ENCODE data around the gene STYXL1.
"Not testable (repeated sequence)": the region's sequence is repeated elsewhere in the genome, so short reads cannot be mapped to it uniquely, and the experiment has no call there.

The STYXL1 gene

DNA sequence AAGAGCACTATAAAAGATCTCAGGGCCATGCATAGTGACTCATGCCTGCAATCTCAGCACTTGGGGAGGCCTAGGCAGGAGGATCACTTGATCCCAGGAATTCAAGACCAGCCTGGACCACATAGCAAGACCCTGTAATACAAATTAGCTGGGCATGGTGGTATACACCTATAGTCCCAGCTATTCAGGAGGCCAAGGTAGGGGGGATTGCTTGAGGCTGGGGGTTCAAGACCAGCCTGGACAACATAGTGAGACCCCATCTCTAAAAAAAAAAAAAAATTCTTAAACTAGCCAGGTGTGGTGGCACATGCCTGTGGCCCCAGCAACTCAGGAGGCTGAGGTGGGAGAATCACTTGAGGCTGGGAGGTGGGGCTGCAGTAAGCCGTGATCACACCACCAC is 15.8 kb downstream of the STYXL1 start:
- Histone ChIP-seq H3K4me3 (ENCODE audit: low read depth in 1 of 2, low read length in 2 of 2) (no peak overlapping the region), H3K79me2 (ENCODE audit: insufficient read depth, low read length) (no peaks in the 10 kb centered on the region), H3K27ac (ENCODE audit: low read length) (no peak overlapping the region), H2AFZ (ENCODE audit: low read depth, low read length) (no peak overlapping the region), H3K9me3 (ENCODE audit: insufficient read depth, low read length, severe bottlenecking) (no peaks in the 10 kb centered on the region), H4K20me1 (ENCODE audit: insufficient read depth, low read length) (no peaks in the 10 kb centered on the region; the same call in none of the 2 replicates), H3K9ac (ENCODE audit: low read depth, low read length) (no peak overlapping the region), H3K36me3 (ENCODE audit: insufficient read depth, low read length) (no peaks in the 10 kb centered on the region), H3K4me1 (ENCODE audit: insufficient read depth, low read length) (no peaks in the 10 kb centered on the region), H3K4me2 (ENCODE audit: insufficient read depth, low read length) (no peak overlapping the region), H3K27me3 (ENCODE audit: insufficient read depth, low read length, poor library complexity) (no peaks in the 10 kb centered on the region)
- ATAC-seq (ENCODE audit: insufficient read depth, low read depth) (no peak), DNase-seq (no peak)
- no peak for TF ChIP-seq EZH2 (IDR thresholded peaks at IDR 0.05; ENCODE audit: borderline replicate concordance, low read depth, low read length, severe bottlenecking)
- TF ChIP-seq, protein P1, sequence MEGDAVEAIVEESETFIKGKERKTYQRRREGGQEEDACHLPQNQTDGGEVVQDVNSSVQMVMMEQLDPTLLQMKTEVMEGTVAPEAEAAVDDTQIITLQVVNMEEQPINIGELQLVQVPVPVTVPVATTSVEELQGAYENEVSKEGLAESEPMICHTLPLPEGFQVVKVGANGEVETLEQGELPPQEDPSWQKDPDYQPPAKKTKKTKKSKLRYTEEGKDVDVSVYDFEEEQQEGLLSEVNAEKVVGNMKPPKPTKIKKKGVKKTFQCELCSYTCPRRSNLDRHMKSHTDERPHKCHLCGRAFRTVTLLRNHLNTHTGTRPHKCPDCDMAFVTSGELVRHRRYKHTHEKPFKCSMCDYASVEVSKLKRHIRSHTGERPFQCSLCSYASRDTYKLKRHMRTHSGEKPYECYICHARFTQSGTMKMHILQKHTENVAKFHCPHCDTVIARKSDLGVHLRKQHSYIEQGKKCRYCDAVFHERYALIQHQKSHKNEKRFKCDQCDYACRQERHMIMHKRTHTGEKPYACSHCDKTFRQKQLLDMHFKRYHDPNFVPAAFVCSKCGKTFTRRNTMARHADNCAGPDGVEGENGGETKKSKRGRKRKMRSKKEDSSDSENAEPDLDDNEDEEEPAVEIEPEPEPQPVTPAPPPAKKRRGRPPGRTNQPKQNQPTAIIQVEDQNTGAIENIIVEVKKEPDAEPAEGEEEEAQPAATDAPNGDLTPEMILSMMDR (IDR thresholded peaks at IDR 0.05; ENCODE audit: borderline replicate concordance, extremely low read depth, low read length, poor library complexity, severe bottlenecking): no peak

DNA sequence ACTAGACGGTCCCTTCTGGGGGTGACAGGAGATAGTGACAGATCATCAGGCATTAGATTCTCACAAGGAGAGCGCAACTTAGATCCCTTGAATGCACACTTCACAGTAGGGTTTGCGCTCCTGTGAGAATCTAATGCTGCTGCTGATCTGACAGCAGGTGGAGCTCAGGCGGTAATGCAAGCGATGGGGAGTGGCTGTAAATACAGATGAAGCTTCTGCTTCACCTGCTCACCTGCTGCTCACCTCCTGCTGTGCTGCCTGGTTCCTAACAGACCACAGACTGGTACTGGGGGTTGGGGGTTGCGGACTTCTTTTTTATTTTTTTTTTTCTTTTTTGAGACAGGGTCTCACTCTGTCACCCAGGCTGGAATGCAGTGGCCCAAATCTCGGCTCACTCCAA is 18.1 kb downstream of the STYXL1 start:
- not testable (repeated sequence) for ATAC-seq (ENCODE audit: insufficient read depth, low read depth); H3K4me2 ChIP-seq (ENCODE audit: insufficient read depth, low read length); H2AFZ ChIP-seq (ENCODE audit: low read depth, low read length); H3K36me3 ChIP-seq (ENCODE audit: insufficient read depth, low read length); H3K27ac ChIP-seq (ENCODE audit: low read length); H3K9ac ChIP-seq (ENCODE audit: low read depth, low read length); H3K9me3 ChIP-seq (ENCODE audit: insufficient read depth, low read length, severe bottlenecking); H3K27me3 ChIP-seq (ENCODE audit: insufficient read depth, low read length, poor library complexity); H3K4me1 ChIP-seq (ENCODE audit: insufficient read depth, low read length); DNase-seq; H3K4me3 ChIP-seq (ENCODE audit: low read depth in 1 of 2, low read length in 2 of 2); H3K79me2 ChIP-seq (ENCODE audit: insufficient read depth, low read length); H4K20me1 ChIP-seq (ENCODE audit: insufficient read depth, low read length)

DNA sequence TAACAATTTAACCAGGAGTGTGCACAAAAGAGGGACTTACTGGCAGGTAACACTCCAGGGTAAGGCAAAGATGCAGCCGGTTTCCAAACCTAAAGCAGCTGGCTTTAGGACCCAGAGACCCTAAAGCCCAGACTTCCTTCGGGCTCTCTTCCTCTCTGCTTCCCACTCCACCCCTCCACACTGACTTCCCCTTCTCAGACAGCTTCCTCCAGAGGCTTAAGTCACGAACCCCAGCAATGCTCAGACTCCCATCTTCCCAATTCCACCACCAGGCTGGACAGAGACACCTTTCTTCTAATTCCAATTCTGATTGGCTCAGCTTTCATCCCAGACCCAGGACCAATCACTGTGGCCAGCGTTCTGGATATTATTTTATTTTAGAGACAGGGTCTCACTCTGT is 24.8 kb downstream of the STYXL1 start:
- H3K27ac ChIP-seq (ENCODE audit: low read length): no peak overlapping the region
- no peaks in the 10 kb centered on the region for H4K20me1 ChIP-seq (ENCODE audit: insufficient read depth, low read length)
- H3K27me3 ChIP-seq (ENCODE audit: insufficient read depth, low read length, poor library complexity): no peaks in the 10 kb centered on the region
- no peak overlapping the region for H2AFZ ChIP-seq (ENCODE audit: low read depth, low read length)
- TF ChIP-seq, protein P1 (IDR thresholded peaks at IDR 0.05; ENCODE audit: borderline replicate concordance, extremely low read depth, low read length, poor library complexity, severe bottlenecking): no peak
- TF ChIP-seq EZH2 (IDR thresholded peaks at IDR 0.05; ENCODE audit: borderline replicate concordance, low read depth, low read length, severe bottlenecking): no peak
- H3K9me3 ChIP-seq (ENCODE audit: insufficient read depth, low read length, severe bottlenecking): no peaks in the 10 kb centered on the region
- H3K4me1 ChIP-seq (ENCODE audit: insufficient read depth, low read length): 0 out of 2 replicates have a peak, but pooled peaks cover 3% of the 10 kb centered on the region
- H3K79me2 ChIP-seq (ENCODE audit: insufficient read depth, low read length): no peaks in the 10 kb centered on the region
- no peak for DNase-seq
- H3K4me3 ChIP-seq (ENCODE audit: low read depth in 1 of 2, low read length in 2 of 2): no peak overlapping the region
- no peak for ATAC-seq (ENCODE audit: insufficient read depth, low read depth)
- peaks cover 34% of the 10 kb centered on the region for H3K36me3 ChIP-seq (ENCODE audit: insufficient read depth, low read length)
- no peak overlapping the region for H3K4me2 ChIP-seq (ENCODE audit: insufficient read depth, low read length)
- H3K9ac ChIP-seq (ENCODE audit: low read depth, low read length): no peak overlapping the region

DNA sequence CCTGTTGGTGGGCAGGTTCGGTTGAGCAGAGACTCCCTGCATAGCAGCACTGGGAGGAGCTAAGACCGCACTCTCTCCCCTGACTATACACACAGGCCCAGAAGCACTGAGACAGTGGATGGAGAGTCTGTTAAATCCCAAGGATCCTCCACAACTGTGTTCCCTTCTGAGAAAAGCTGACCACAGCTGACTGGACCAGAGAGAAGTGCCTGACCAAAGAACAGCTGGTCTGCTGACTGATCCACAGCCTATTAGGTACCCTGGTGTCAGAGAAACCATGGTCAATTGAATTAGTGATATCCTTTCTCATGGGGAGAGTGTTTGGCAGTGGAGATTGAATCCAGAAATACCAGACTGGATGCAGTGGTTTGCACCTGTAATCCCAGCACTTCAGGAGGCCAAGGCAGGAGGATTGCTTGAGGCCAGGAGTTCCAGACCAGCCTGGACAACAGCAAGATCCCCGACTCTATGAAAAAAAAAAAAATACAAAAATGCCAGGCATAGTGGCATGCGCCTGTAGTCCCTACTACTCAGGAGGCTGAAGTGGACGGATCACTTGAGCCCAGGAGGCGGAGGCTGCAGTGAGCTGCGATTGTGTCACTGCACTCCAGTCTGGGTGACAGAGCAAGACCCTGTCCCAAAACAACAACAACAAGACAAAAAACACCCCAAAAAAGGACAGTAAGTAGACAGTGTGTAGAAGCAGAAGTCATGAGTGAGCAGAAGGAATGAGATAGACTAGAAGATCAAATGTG is 25.6 kb downstream of the STYXL1 start:
- Histone ChIP-seq H3K9ac (ENCODE audit: low read depth, low read length) (no peak overlapping the region), H3K9me3 (ENCODE audit: insufficient read depth, low read length, severe bottlenecking) (no peaks in the 10 kb centered on the region), H3K4me2 (ENCODE audit: insufficient read depth, low read length) (no peak overlapping the region), H3K4me3 (ENCODE audit: low read depth in 1 of 2, low read length in 2 of 2) (no peak overlapping the region), H4K20me1 (ENCODE audit: insufficient read depth, low read length) (no peaks in the 10 kb centered on the region), H3K4me1 (ENCODE audit: insufficient read depth, low read length) (0 out of 2 replicates have a peak, but pooled peaks cover 3% of the 10 kb centered on the region), H3K79me2 (ENCODE audit: insufficient read depth, low read length) (no peaks in the 10 kb centered on the region), H2AFZ (ENCODE audit: low read depth, low read length) (no peak overlapping the region), H3K27ac (ENCODE audit: low read length) (no peak overlapping the region), H3K27me3 (ENCODE audit: insufficient read depth, low read length, poor library complexity) (no peaks in the 10 kb centered on the region), H3K36me3 (ENCODE audit: insufficient read depth, low read length) (peaks cover 37% of the 10 kb centered on the region)
- TF ChIP-seq, protein P1 (IDR thresholded peaks at IDR 0.05; ENCODE audit: borderline replicate concordance, extremely low read depth, low read length, poor library complexity, severe bottlenecking): no peak
- TF ChIP-seq EZH2 (IDR thresholded peaks at IDR 0.05; ENCODE audit: borderline replicate concordance, low read depth, low read length, severe bottlenecking): no peak
- ATAC-seq (ENCODE audit: insufficient read depth, low read depth) (no peak), DNase-seq (no peak)
